Stimulated activated CD4-positive, alpha-beta T cell treated with anti-CD3 and anti-CD28 coated beads, Interleukin-1b, Interleukin-23, amount 100 ng/mL, for 4 hours (primary cell): ENCODE data around the gene ACAP2.
"Not testable (repeated sequence)": the region's sequence is repeated elsewhere in the genome, so short reads cannot be mapped to it uniquely, and the experiment has no call there.

Experiments used
- DNase-seq, 2 donors: peaks; one replicate each; pipeline ENCODE4 v3.0.0-alpha.2; 2020; ENCODE audit warnings: low read depth in 2 of 2

Gene ACAP2

GRCh38 chr3:195388380-195388779 is 54.4 kb downstream of the ACAP2 start:
- no peak for DNase-seq

GRCh38 chr3:195386739-195387138 is 56.1 kb downstream of the ACAP2 start:
- no peak for DNase-seq

- no peak for DNase-seq
These were observed 57.3 kb downstream of the ACAP2 start for GRCh38 chr3:195385526-195385925.

GRCh38 chr3:195384952-195385351 is 57.9 kb downstream of the ACAP2 start:
- DNase-seq, result no peak

- DNase-seq, result no peak
These were observed 70.6 kb downstream of the ACAP2 start for GRCh38 chr3:195372220-195372619.

- no peak for DNase-seq
These were observed 76.5 kb downstream of the ACAP2 start for GRCh38 chr3:195366200-195366925.

GRCh38 chr3:195365371-195365770 is 77.4 kb downstream of the ACAP2 start:
- DNase-seq, result no peak

- not testable (repeated sequence) for DNase-seq
These were observed 85.0 kb downstream of the ACAP2 start for GRCh38 chr3:195357797-195358196.

GRCh38 chr3:195356151-195357086 is 86.4 kb downstream of the ACAP2 start:
- no peak for DNase-seq

- DNase-seq, result not testable (repeated sequence)
These were observed 88.8 kb downstream of the ACAP2 start for GRCh38 chr3:195354009-195354408.

- no peak for DNase-seq
These were observed 89.8 kb downstream of the ACAP2 start for GRCh38 chr3:195352895-195353488.

- no peak for DNase-seq
These were observed 94.2 kb downstream of the ACAP2 start for GRCh38 chr3:195348426-195349115.

- no peak for DNase-seq
These were observed 105.1 kb downstream of the ACAP2 start for GRCh38 chr3:195337747-195338146.

GRCh38 chr3:195334967-195335366 is 107.9 kb downstream of the ACAP2 start:
- DNase-seq, result no peak

- no peak for DNase-seq
These were observed 123.8 kb downstream of the ACAP2 start for GRCh38 chr3:195319060-195319459.

GRCh38 chr3:195312714-195313113 is 130.1 kb downstream of the ACAP2 start:
- DNase-seq, result no peak

GRCh38 chr3:195307711-195308110 is 135.1 kb downstream of the ACAP2 start:
- no peak for DNase-seq

- DNase-seq, result no peak
These were observed 136.5 kb downstream of the ACAP2 start for GRCh38 chr3:195306369-195306768.

GRCh38 chr3:195302431-195302830 is 140.4 kb downstream of the ACAP2 start:
- no peak for DNase-seq

- no peak for DNase-seq
These were observed 145.4 kb downstream of the ACAP2 start for GRCh38 chr3:195297446-195297845.

- DNase-seq, result no peak
These were observed 146.2 kb downstream of the ACAP2 start for GRCh38 chr3:195296662-195297061.

GRCh38 chr3:195291121-195291520 is 151.7 kb downstream of the ACAP2 start:
- DNase-seq, result no peak
